GM19455 (cell line): ENCODE measurements around the gene ZMYND11.
"Not testable (repeated sequence)": the region's sequence is repeated elsewhere in the genome, so short reads cannot be mapped to it uniquely, and the experiment has no call there.

Experiments used
- ATAC-seq: cut with Tn5 transposase; IDR thresholded peaks from one replicate; pipeline ENCODE4 v1.9.1; 2021; ENCODE audit not compliant: unreplicated experiment

ZMYND11 gene

DNA sequence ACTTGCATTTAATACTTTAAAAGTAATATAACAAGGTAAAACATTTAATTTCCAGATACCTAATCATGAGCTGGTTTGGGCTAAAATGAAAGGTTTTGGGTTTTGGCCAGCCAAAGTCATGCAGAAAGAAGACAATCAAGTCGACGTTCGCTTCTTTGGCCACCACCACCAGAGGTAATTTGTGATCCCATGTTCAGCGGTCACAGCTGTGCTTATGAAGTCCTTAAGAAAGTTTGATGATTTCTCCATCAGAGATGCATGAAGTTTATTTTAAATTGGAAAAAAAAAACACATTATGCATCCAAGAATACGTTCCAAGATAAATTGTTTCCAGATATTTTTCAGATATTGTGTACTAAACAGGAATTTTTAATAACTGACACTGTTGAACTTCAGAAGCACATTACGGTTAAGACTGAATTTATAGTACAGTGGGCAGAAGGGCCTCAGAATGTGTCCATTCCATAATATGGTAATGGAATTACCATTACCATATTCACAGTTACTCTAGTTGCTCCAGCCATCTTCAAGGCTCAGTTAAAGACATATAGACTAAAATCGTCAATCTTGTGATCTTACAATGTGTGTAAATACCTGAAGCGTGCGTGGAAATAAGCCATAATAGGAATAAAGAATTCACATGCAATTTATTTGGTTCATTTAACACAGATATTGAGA lies 106.8 kb downstream of the ZMYND11 start:
- no peak for ATAC-seq

DNA sequence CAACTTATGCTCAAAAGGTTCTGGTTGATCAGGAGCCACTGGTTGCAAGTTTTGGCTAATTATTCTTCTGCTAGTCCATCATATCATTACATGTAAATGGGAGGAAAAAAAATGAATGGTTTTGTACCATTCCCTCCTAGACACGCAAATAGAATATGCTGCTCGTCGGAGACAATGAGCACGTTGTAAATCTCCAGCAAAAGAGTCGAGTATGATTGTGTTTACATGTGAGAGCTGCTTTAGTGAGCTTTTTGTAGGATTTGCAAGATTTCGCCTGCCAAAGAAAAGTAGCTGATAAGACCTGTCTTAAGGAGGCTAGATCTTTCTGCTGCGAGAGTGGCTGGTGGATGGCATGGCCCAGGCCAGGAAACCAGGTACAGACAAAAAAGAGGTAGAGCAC lies 109.0 kb downstream of the ZMYND11 start:
- ATAC-seq: no peak

DNA sequence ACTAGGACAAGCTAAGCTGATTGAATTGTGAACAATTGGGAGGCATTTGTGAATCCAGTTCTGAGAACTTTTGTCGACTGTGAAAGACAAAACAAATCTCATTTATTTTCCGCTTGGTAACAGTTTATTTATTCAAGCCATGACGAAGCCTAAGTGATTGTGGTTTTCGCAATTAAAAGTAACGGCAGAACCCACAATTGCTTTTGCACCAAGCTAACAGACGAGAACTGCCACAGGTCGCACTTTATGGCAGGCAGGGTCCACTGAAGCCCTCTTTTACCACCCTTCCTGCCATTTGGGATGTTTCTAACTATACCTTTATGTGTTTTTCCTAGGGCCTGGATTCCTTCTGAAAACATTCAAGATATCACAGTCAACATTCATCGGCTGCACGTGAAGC lies 111.2 kb downstream of the ZMYND11 start:
- no peak for ATAC-seq

DNA sequence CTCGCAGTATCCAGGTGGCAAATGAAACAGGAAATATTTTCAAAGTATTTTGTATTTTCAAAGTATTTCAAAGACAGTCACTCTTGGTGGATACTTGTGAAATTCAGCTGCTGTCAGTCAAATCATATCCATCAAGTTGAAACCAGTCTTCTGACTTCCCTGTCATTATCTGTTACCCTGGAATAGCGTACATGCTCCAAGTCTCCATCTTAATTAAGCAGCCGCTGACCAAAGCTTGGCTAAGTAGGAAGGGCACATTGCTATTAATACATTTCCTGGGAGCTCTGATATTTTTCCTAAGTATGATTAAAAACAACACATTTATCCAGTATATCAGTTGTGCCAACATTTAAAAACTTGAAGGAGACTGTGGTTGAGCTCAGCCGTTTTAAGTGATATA lies 112.2 kb downstream of the ZMYND11 start:
- ATAC-seq: no peak

DNA sequence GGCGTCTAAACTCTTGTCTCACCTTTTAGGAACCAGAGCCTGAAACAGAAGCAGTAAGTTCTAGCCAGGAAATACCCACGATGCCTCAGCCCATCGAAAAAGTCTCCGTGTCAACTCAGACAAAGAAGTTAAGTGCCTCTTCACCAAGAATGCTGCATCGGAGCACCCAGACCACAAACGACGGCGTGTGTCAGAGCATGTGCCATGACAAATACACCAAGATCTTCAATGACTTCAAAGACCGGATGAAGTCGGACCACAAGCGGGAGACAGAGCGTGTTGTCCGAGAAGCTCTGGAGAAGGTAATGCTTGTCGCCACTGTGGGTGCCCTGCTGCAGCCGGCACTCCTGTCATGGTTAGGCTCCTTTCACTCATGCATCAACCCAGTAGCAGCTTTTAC lies 113.1 kb downstream of the ZMYND11 start:
- ATAC-seq: no peak

DNA sequence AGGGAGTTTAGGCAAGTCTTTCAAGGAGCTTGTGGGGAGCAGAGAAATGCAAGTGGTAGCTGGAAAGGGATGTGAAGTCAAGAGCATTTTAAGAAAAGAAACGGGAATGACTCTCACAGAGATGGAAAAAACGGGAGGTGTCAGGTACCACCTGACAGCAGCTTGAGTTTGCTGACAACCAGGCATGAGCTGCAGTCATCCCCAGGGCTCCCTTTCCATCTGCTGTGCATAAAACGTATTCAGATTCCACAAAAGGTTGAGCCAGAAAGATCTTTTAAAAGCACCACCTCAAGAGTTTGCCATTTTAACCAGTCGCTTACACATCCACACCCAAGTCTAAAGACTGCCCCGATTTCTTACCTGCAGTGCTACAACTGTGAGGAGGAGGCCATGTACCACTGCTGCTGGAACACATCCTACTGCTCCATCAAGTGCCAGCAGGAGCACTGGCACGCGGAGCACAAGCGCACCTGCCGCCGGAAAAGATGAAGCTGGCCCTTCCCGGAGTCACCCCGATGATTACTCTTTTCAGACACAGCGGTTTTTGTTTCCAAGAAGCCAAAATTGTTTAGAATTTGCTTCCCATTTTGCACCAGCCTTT lies 116.8 kb downstream of the ZMYND11 start:
- no peak for ATAC-seq

DNA sequence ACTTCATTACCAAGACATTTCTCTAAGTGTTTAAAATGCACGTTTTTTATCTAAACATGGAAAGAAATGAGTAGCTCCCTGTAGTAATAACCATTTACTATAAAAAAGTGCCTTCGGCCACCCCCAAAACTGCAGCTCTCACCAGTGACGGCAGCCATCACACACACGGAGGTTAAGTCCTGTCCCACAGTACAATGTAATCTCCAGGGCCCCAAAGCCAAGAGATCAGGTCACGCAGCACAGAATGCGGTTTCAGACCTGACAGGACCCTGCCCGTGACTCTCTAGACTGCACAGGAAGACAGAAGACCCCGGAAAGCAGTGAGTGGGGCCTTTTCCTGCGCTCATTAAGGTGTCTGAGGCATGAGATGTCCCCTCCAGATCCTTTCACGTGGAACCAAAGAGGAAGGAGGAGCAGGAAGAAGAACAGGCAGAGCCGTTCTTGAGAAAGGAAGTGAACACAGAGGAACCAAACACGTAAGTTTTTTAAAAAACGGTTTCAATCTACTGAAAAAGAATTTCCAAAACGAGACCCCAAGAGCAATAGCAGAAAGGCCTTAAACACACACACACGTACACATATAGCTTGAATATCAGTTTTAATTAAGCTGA lies 125.7 kb downstream of the ZMYND11 start:
- ATAC-seq: no peak

DNA sequence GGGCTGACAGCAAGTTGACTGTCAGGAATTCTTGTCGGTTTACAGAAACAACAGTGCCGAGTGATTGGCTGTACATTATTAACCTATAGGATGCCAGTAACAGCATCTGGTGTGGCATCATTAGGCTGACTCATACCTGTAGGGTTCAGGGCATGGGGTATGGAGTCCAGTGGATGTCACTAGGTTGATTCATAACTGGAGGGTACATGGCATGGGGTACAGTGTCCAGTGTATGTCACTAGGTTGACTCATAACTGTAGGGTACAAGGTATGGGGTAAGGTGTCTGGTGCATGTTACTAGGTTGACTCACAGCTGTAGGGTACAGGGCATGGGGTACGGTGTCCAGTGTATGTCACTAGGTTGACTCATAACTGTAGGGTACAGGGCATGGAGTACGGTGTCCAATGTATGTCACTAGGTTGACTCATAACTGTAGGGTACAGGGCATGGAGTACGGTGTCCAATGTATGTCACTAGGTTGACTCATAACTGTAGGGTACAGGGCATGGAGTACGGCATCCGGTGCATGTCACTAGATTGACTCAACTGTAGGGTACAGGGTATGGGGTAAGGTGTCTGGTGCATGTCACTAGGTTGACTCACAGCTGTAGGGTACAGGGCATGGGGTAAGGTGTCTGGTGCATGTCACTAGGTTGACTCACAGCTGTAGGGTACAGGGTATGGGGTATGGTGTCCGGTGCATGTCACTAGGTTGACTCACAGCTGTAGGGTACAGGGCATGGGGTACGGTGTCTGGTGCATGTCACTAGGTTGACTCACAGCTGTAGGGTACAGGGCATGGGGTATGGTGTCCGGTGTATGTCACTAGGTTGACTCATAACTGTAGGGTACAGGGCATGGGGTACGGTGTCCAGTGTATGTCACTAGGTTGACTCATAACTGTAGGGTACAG lies 129.2 kb downstream of the ZMYND11 start:
- ATAC-seq: not testable (repeated sequence)

DNA sequence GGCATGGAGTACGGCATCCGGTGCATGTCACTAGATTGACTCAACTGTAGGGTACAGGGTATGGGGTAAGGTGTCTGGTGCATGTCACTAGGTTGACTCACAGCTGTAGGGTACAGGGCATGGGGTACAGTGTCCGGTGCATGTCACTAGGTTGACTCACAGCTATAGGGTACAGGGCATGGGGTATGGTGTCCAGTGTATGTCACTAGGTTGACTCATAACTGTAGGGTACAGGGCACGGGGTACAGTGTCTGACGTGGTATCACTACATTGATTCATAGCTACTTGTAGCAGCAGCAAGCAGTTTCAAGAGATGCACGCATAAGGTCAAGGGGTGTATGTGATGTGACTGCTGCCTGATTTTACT lies 129.8 kb downstream of the ZMYND11 start:
- ATAC-seq: peak; percentile 75

DNA sequence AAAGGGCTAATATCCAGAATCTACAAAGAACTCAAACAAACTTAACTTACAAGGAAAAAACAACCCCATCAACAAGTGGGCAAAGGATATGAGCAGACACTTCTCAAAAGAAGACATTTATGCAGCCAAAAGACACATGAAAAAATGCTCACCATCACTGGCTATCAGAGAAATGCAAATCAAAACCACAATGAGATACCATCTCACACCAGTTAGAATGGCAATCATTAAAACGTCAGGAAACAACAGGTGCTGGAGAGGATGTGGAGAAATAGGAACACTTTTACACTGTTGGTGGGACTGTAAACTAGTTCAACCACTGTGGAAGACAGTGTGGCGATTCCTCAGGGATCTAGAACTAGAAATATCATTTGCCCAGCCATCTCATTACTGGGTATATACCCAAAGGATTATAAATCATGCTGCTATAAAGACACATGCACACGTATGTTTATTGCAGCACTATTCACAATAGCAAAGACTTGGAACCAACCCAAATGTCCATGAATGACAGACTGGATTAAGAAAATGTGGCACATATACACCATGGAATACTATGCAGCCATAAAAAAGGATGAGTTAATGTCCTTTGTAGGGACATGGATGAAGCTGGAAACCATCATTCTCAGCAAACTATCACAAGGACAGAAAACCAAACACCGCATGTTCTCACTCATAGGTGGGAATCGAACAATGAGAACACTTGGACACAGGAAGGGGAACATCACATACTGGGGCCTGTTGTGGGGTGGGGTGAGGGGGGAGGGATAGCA lies 130.7 kb downstream of the ZMYND11 start:
- not testable (repeated sequence) for ATAC-seq

DNA sequence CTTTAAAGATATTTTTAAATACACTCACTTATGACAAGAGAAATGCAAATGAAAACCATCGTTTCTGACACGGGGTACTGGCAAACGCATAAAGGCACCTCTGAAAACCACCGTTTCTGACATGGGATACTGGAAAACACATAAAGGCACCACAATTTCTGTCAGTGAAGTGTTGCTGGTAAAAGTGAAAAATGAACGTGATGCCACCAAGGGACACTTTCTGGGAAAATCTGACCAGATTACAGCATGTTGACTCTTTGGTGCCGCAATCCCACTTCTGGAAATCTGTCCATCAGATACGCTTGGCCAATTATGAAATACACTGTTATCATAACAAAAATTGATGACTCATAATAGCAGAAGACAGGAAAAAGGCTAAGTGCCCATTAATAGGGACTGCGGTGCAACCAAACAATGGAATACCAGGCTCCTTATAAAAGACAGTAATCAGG lies 131.7 kb downstream of the ZMYND11 start:
- no peak for ATAC-seq

DNA sequence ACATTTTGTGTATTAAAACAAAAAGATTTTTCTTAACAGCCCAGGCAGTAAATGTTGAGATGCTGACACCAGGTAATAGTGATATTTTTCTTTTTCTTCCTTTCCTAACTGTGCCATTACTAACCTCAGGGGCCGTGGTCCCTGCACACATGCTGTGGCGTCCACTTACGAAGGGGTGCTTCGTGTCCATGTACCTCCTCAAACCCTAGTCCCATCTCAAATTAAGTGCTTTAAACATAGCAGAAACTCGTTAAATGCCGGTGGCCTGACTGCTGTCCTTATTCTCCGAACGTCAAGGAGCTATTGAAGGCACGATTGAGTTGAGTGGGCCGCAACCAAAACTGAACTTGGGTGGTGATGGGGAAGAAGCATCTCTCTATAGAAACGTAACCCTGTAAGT lies 132.4 kb downstream of the ZMYND11 start:
- ATAC-seq: no peak

DNA sequence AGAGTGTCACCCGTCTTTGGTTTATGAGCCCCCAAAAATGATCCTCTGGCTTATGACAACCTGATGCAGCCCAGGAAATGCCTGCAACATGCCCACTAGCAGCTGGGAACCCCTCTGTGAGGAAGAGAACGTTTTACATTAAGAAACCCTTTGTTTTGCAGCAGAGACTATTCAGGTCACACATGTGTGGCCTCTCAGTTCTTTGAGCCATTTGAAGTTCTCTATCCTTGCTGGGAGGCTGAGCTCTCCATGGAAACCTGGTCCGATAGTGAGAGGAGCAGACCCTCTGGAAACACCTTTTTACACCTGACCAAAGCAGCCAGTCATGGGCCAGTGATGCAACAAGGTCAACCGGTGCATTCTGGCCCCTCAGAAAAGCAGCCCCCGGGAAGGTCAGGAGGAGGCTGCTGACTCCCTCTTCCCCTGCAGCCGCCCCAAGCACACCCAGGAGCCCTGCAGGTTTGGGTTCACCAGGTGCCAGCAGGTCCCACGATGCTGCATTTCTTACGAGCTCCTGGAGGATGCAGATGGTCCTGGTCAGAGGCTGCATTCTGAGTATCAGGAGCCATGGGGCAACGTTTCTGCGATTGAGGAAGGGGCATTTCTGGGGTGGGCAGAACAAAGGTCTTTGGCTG lies 134.3 kb downstream of the ZMYND11 start:
- ATAC-seq: no peak

DNA sequence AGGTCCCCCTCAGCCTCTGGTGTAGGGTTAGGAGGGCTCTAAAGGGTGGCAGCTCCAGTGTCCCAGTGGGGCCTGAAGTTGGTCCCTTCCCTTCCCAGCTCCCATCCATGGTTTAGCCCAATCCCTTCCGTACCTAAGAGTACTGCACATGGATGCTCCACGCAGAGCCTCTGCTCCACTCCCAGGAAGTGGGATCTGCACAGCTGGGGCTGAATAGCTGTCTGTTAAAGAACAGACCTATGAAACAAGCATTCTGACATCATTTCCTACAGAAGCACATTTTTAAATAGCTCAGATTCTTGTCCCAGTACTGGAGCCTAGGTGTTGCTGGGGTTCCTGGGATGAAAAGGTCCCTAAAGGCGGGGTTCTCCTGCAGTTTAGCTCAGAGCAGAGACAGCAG lies 135.9 kb downstream of the ZMYND11 start:
- ATAC-seq: no peak

DNA sequence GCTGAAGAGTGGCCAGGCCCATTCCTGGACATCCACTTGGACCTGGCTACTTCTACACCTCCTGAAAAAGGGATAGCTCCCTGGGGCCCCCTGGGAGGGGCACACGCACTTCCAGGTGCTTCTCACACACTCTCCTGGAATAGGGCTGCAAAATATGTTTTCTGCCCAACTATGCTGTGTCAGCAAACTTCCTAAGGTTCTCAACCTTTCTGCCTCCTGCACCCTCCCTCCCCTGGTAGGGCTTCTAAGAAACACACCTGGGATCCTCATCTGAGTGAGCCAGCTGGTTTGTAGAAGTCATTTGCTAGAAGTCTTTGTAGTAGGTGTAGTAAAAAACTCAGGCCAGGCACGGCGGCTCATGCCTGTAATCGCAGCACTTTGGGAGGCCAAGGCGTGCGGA lies 136.5 kb downstream of the ZMYND11 start:
- ATAC-seq: no peak

DNA sequence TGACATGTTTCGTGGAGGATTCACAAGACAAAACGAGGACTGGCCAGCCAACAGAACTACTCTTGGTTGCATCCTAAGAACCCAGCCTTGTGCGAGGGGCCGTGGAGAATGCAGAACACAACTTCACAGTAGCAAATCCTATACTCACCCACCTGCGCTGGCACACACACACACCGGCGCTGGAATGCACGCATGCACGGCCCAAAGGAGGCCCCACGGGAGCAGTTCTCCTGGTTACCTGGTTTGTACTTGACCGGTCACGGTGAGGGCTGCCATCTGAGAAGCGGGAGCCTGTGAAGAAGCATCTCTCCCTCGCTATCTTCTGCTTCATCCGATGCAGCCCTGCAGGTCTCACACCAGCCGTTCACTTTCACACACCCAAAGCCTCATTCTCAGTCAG lies 137.8 kb downstream of the ZMYND11 start:
- no peak for ATAC-seq

DNA sequence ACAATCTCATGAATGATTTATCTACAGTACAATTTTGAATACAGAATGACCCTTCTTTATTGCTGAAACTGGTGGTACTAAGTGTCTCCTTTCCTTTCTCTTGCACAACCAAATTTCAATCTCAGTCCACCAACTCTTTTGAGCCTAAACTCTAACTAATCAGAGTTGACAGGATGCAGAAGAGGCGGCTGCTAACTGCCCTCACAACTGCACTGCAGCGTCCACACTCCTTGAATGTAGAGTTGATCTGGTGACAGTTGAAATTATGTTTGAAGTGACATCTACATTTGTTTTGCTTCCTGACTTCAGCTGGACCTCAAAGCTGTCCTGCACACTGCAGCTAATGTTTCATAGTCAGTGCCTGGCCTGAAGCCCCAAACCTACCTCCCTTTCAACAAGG lies 139.6 kb downstream of the ZMYND11 start:
- no peak for ATAC-seq

DNA sequence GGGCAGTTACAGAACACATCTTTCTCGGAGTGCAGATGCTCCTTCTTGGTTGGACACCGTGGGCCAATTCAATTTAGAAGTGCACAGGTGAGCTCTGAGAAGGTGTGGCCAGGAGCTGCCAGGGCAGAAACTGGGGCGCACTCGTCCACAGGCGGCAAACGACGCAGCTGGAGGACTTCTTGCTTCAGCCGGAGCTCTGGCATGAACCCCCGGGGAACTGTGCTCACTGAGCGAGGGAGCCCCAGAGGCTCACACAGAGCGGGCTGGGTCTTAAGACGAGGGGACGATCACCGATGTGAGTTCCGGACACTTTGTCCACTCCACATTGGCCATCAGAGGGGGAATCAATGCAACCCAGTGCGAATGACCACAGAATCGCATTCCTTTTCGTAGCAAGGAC lies 140.4 kb downstream of the ZMYND11 start:
- ATAC-seq: no peak

DNA sequence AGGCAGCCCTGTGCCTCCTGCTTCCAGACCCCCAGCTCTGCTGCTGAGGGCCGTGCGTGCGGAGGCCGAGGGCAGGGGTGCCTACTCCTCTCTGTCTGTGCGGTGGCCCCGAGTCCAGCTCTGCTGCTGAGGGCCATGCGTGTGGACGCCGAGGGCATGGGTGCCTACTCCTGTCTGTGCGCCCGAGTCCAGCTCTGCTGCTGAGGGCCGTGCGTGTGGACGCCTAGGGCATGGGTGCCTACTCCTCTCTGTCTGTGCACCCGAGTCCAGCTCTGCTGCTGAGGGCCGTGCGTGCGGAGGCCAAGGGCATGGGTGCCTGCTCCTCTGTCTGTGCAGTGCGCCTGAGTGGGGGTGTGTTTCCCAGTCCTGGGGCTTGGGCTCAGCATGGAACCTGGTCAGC lies 142.7 kb downstream of the ZMYND11 start:
- ATAC-seq: no peak

DNA sequence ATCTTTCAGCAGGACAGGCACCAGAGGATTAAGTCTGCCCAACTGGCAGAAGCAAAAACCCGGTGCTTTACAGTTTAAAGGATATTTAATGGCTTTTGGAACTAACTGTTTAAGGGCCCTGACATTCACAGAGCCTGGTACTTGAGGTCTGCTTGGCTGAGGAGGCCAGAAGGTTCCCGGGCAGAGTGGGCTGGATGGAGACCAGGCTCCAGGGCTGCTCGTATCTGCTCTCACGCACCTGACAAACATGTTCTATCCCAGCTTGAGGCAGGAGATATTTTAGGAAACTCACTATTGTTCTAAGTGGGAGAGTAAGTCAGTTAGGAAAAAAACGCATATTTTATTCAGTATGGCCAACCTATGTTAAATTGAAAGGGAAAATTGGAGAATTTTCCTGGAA lies 143.5 kb downstream of the ZMYND11 start:
- no peak for ATAC-seq
